Stimulated activated naive CD8-positive, alpha-beta T cell treated with anti-CD3 and anti-CD28 coated beads, Interleukin-15, amount 100 ng/mL, for 72 hours (primary cell): ENCODE results near the gene TMEM147.
A peak's percentile ranks its signal among the peaks of the same experiment; 100 is the strongest.

Experiments
- ATAC-seq: fragments of 150-1000 bp; cut with Tn5 transposase; 2 replicates; pipeline ENCODE4 v1.10.0; 2021; ENCODE audit warnings: mild to moderate bottlenecking, moderate library complexity
- DNase-seq, 2 donors: peaks; one replicate each; pipeline ENCODE4 v3.0.0; 2021 to 2022
- H3K27ac Mint-ChIP-seq, 2 donors: one replicate each; pipeline ENCODE4 v1.8.0; 2022; ENCODE audit warnings: mild to moderate bottlenecking in 2 of 2, mixed read lengths in 2 of 2, moderate library complexity in 2 of 2
- H3K27me3 Mint-ChIP-seq: one replicate; pipeline ENCODE4 v1.8.0; 2022; ENCODE audit warnings: mixed read lengths
- H3K4me1 Mint-ChIP-seq: one replicate; pipeline ENCODE4 v1.8.0; 2022; ENCODE audit warnings: mild to moderate bottlenecking, mixed read lengths
- H3K4me3 Mint-ChIP-seq, 2 donors: one replicate each; pipeline ENCODE4 v1.8.0; 2022; ENCODE audit warnings: mild to moderate bottlenecking in 2 of 2, mixed read lengths in 2 of 2, moderate library complexity in 1 of 2
- H3K9me3 Mint-ChIP-seq, 2 donors: one replicate each; pipeline ENCODE4 v1.8.0; 2022; ENCODE audit warnings: mixed read lengths in 2 of 2

TMEM147 gene

DNA sequence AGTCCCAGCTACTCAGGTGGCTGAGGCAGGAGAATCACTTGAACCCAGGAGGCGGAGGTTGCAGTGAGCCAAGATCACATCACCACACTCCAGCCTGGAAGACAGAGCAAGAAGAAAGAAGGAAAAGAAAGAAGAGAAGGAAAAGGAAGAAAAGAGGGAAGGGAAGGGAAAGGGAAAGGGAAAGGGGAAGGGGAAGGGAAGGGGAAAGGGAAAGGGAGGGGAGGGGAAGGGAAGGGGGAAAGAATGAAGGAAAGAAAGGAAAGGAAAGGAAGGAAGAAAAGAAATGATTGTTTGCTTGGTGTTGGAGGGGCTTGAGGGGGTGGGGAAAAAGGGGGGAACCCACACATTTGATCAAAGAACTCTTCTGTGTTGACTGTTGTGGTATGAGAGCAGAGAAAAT is 50.5 kb downstream of the TMEM147 start:
- Mint-ChIP-seq H3K9me3 (no peaks in the 10 kb centered on the region), H3K27ac (no peak overlapping the region), H3K27me3 (peaks cover 14% of the 10 kb centered on the region), H3K4me3 (no peak overlapping the region), H3K4me1 (peaks cover 10% of the 10 kb centered on the region)
- DNase-seq (no peak), ATAC-seq (no peak)

DNA sequence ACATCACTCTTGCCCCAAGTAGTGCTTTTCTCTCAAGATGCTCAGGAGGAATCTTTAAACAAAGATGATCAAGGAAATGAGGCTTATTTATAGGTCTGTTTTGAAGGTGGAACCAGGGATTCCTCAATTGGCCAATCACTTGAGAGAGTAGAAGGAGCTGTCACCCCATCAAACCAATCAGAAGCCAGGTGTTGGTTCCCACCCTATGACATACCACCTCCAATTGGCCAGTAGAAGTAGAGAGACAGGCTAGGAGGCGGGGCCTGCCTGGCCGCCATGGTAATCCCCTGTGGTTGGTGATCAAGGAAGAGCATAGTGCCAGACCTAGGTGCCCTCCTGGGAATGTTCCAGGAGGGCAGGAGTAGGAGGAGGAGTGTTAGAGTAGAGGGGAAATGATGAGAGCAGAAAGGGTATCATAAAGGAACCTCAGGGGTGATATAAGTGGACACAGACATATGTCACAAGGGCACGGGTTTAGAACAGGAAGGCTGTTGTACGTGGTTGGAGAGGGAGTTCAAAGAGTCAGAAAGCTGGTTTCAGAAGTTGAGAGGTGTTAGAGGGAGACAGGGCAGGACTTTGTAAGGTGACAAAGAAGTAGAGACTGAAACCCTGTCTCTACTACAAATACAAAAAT is 51.1 kb downstream of the TMEM147 start:
- Mint-ChIP-seq H3K27me3 (peaks cover 14% of the 10 kb centered on the region), H3K27ac (peak overlapping the region in 1 of 2 donors; percentile 88), H3K9me3 (no peaks in the 10 kb centered on the region), H3K4me3 (peak overlapping the region; percentile 39 to 53), H3K4me1 (peaks cover 10% of the 10 kb centered on the region)
- DNase-seq (peak; percentile 25 to 38), ATAC-seq (peak; percentile 90)
